BLaER1 (cell line): ENCODE measurements around the gene RRP7A.
A peak's percentile ranks its signal among the peaks of the same experiment; 100 is the strongest.
"Not testable (repeated sequence)": the region's sequence is repeated elsewhere in the genome, so short reads cannot be mapped to it uniquely, and the experiment has no call there.

Source experiments
- H3K27ac ChIP-seq: shearing (Covaris generic); formaldehyde crosslinking; 2 replicates; pipeline ENCODE4 v1.8.1; 2022
- H3K27me3 ChIP-seq: shearing (Covaris generic); formaldehyde crosslinking; 2 replicates; pipeline ENCODE4 v1.8.1; 2022
- H3K36me3 ChIP-seq: shearing (Covaris generic); formaldehyde crosslinking; 2 replicates; pipeline ENCODE4 v1.8.1; 2022
- H3K4me1 ChIP-seq: shearing (Covaris generic); formaldehyde crosslinking; 2 replicates; pipeline ENCODE4 v1.8.1; 2022
- H3K4me2 ChIP-seq: shearing (Covaris generic); formaldehyde crosslinking; 2 replicates; pipeline ENCODE4 v1.8.1; 2022
- H3K4me3 ChIP-seq: shearing (Covaris generic); formaldehyde crosslinking; 2 replicates; pipeline ENCODE4 v1.8.1; 2022
- H3K9ac ChIP-seq: shearing (Covaris generic); formaldehyde crosslinking; 2 replicates; pipeline ENCODE4 v1.8.1; 2022
- H3K9me3 ChIP-seq: shearing (Covaris generic); formaldehyde crosslinking; 2 replicates; pipeline ENCODE4 v1.8.1; 2022
- H4K20me1 ChIP-seq: shearing (Covaris generic); formaldehyde crosslinking; 2 replicates; pipeline ENCODE4 v1.8.1; 2022
- Cebpa-rat ChIP-seq: shearing (Covaris generic); IDR thresholded peaks from 2 replicates; pipeline ENCODE4 v1.8.1; 2022

Gene RRP7A

DNA sequence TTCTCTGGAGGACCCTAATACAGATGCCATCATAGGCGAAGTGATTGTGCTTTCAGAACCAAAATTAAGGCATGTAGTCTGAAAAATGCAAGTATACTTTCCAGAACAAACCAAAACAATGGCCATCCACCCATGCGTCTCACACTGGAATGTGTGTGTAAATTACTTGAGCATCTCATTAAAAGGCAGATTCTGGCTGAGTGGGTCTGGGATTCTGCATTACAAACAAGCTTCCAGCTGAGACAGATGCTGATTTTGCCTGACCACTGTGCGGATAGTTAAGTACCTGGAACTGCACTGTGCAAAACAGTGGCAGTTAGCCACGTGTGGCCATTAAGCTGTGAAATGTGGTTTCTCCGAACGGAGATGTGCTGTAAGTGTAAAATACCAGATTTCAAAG, 26.2 kb downstream of the RRP7A start:
- Histone ChIP-seq H3K9me3 (no peaks in the 10 kb centered on the region), H3K27ac (no peak overlapping the region), H3K36me3 (no peaks in the 10 kb centered on the region), H3K4me3 (no peak overlapping the region), H4K20me1 (no peaks in the 10 kb centered on the region), H3K4me2 (no peak overlapping the region), H3K4me1 (peaks cover 6% of the 10 kb centered on the region; the same call in 1 of the 2 replicates), H3K27me3 (no peaks in the 10 kb centered on the region), H3K9ac (no peak overlapping the region)
- no peak for TF ChIP-seq Cebpa-rat

DNA sequence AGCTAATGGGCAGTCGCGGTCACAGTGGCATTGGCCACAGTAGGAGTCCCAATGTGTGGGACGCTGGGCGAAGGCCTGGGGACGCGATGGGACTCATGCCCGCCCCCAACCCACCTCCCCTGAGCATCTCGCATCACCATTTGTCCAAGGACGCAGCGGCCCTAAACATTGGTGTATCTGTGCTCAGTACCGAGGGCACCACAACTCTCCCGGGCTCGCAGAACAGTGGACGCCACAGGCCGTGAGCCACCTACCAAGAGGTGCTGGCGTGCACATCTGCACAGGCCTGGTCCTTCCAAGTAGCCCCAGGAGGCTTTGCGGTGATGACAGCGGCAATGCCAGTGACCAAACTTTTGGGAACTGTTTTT, 27.3 kb downstream of the RRP7A start:
- Histone ChIP-seq H3K4me2 (no peak overlapping the region), H3K4me3 (no peak overlapping the region)
- no peak for TF ChIP-seq Cebpa-rat

DNA sequence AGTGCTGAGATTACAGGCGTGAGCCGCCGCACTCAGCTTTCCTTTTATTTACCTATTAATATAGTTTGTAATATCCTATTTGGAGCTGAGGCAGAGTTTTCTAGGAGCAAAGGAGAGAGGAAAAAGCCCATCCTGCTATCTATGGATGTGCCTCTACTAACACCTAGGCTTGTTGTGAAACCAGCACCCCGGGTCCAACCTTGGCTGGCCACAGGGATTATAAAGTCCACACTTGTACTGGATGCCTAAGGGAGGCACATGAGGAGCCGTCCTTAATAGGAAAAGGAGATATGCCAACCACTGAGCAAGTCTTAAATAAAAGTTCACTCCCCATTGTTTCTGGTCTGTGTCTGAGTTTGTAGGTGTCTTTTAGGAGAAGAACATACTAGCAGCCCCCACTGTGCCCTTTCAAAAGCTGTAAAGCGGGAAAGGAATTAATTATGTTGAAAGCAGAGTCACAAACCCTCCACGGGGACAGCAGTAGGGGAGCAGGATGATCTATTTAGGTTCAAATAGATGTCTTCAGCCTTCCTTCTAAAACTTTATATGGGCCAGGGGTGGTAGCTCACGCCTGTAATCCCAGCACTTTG, 29.3 kb downstream of the RRP7A start:
- H3K9me3 ChIP-seq: no peaks in the 10 kb centered on the region
- TF ChIP-seq Cebpa-rat: no peak
- H3K27ac ChIP-seq: no peak overlapping the region
- no peaks in the 10 kb centered on the region for H3K36me3 ChIP-seq
- H3K4me1 ChIP-seq: no peaks in the 10 kb centered on the region; the same call in 1 of the 2 replicates
- H3K27me3 ChIP-seq: no peaks in the 10 kb centered on the region
- H3K4me3 ChIP-seq: no peak overlapping the region
- no peaks in the 10 kb centered on the region for H4K20me1 ChIP-seq
- H3K9ac ChIP-seq: no peak overlapping the region
- no peak overlapping the region for H3K4me2 ChIP-seq

More for the DNA sequence above, 27.3 kb downstream of the RRP7A start:
- peaks cover 6% of the 10 kb centered on the region; the same call in 1 of the 2 replicates for H3K4me1 ChIP-seq
- no peaks in the 10 kb centered on the region for H3K36me3 ChIP-seq
- H3K27me3 ChIP-seq: no peaks in the 10 kb centered on the region
- H4K20me1 ChIP-seq: no peaks in the 10 kb centered on the region
- H3K9ac ChIP-seq: no peak overlapping the region
- H3K9me3 ChIP-seq: no peaks in the 10 kb centered on the region
- no peak overlapping the region for H3K27ac ChIP-seq

DNA sequence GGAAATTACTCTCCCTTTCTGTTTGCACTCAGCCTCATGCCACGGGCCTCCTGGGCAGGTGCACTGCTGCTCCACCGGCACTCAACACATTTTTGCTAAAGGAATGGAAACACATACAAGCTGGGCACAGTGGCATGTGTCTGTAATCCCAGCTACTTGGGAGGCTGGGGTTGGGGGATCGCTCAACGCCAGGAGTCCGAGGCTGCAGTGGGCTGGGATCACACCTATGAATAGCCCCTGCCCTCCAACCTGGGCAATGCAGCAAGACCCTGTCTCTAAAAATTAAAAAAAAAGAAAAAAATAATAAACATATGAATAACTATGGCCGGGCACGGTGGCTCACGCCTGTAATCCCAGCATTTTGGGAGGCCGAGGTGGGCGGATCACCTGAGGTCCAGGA, 30.6 kb downstream of the RRP7A start:
- Histone ChIP-seq H3K27me3 (no peaks in the 10 kb centered on the region), H3K4me3 (no peak overlapping the region), H3K9me3 (no peaks in the 10 kb centered on the region), H3K36me3 (no peaks in the 10 kb centered on the region), H3K27ac (no peak overlapping the region), H4K20me1 (no peaks in the 10 kb centered on the region), H3K9ac (no peak overlapping the region), H3K4me2 (no peak overlapping the region), H3K4me1 (0 out of 2 replicates have a peak, but pooled peaks cover 6% of the 10 kb centered on the region)
- TF ChIP-seq Cebpa-rat: no peak

DNA sequence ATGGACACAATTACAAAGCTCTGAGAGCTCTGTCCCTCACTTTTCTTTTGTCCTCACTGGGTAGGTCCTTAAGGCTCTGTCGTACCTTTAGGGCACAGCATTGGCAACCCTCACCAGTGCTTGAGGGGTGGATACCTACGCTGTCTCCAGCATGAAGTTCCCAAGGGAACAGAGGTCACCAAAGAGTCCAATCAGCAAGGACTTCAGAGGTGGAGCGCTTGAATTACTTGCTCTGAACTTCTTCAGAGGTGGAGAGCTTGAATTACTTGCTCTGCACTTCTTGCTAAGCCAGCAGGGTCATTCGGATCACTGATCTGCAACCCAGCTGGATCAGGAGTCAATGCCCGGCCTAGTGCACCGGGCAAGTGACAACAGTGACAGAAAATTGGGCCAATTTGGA, 35.1 kb downstream of the RRP7A start:
- Histone ChIP-seq H3K27me3 (no peaks in the 10 kb centered on the region), H3K4me2 (no peak overlapping the region), H3K4me3 (no peak overlapping the region), H3K9me3 (no peaks in the 10 kb centered on the region), H3K9ac (no peak overlapping the region), H3K4me1 (peaks cover 30% of the 10 kb centered on the region), H3K36me3 (no peaks in the 10 kb centered on the region), H4K20me1 (no peaks in the 10 kb centered on the region), H3K27ac (no peak overlapping the region)
- TF ChIP-seq Cebpa-rat: no peak

DNA sequence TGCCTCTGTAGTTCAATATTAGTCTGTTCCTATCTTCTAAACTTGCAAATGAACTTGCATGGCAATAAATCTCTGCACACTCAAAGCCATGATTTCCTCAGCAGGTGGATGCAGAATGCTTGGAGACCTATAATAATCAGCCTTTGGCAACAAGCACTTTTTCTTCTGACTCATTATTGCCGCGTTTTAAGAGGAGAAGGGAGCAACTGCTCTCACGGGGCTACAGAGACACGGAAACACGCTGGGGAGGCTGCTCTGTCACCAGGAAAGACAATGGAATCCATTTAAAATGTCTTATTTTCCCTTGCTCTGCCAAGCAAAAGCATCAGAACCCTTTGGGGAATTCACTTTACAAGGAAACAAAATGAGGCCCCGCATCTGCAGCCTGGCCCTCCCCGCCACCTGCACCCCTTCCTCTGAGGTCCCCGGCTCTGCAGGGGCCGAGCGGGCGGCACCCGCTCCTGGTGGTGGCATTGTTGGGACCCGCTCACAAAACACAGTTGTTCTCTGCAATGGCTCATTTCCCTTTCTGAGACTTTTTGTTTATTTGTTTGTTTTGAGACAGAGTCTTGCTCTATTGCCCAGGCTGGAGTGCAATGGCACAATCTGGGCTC, 35.9 kb downstream of the RRP7A start:
- not testable (repeated sequence) for H3K27me3 ChIP-seq, H3K27ac ChIP-seq, H3K9me3 ChIP-seq, H3K4me2 ChIP-seq, H4K20me1 ChIP-seq, H3K9ac ChIP-seq, H3K36me3 ChIP-seq, H3K4me3 ChIP-seq
- peaks cover 38% of the 10 kb centered on the region for H3K4me1 ChIP-seq

DNA sequence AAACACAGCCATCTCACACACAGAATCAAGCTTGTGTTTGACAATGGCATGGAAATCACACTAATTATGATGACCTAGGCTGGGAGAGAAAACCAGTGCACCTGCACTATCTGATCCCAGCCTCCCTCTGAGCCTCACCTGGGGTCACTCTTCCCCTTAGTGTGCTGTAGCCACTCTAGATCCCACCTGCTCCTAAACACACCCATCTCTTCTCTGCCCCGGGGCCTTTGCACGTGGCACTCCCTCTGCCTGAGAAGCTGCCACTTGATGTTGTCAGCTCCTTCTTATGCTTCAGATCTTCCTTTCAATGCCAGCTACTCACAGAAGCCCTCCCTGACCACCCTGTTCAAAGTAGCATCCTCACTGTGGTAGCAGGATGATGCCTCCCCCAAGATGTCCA, 44.5 kb downstream of the RRP7A start:
- Histone ChIP-seq H3K4me1 (peaks cover 41% of the 10 kb centered on the region), H3K4me3 (no peak overlapping the region), H3K9me3 (no peaks in the 10 kb centered on the region), H3K4me2 (no peak overlapping the region), H3K27ac (no peak overlapping the region), H3K27me3 (no peaks in the 10 kb centered on the region), H3K9ac (no peak overlapping the region), H3K36me3 (no peaks in the 10 kb centered on the region), H4K20me1 (no peaks in the 10 kb centered on the region)
- no peak for TF ChIP-seq Cebpa-rat

DNA sequence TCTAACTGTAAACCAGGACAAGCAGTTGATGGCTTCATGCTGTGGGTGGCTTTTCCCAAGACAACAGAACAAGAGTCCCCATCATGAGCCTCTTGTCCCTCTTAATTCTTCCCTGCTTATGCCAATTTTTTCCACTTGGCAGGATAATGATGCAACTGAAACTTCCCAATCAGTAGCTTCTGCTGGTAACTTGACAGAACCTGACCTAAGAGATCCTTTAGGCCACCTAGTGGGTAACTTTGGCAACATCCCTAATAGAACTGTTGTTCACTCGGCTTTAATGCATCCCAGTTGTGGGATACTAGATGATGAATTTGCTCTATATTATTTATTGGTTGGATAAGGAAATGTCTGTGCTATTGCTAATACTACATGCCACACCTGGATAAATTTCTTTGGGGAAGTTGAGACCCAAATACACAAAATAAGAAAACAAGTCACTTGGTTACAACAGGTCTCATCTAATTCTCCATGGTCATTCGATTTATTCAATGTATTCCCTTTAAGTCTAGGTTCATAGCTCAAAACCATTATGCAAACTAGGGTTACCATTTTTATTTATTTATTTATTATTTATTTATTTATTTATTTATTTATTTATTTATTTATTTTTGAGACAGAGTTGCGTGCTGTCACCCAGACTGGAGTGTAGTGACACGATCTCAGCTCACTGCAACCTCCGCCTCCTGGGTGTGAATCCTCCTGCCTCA, 46.0 kb downstream of the RRP7A start:
- peak overlapping the region; percentile 48 for H3K4me2 ChIP-seq
- peak overlapping the region; percentile 7; the same call in 1 of the 2 replicates for H3K27ac ChIP-seq
- H3K9me3 ChIP-seq: no peaks in the 10 kb centered on the region
- H4K20me1 ChIP-seq: no peaks in the 10 kb centered on the region
- TF ChIP-seq Cebpa-rat: no peak
- no peaks in the 10 kb centered on the region for H3K36me3 ChIP-seq
- H3K4me3 ChIP-seq: no peak overlapping the region
- H3K9ac ChIP-seq: no peak overlapping the region
- no peaks in the 10 kb centered on the region for H3K27me3 ChIP-seq
- peaks cover 26% of the 10 kb centered on the region for H3K4me1 ChIP-seq

DNA sequence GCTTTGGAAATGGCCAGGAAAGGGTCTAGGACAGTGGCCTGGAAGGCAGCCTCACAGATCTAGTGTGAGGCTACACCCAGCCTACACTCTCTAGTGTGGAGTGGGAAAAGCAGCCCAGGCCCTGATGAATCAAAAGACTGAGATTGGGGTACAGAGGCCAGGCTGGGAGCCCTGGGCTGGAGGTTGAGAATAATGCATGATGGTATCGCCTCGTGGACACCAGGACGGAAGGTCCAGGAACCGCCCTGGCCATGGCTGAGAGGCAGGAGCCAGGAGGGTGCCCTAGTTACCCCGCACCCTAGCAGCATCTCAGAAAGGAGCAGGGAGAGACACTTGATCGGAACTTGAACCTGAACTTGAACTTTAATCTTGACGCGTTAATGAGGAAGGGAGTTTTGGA, 46.9 kb downstream of the RRP7A start:
- no peaks in the 10 kb centered on the region for H4K20me1 ChIP-seq
- no peak overlapping the region for H3K9ac ChIP-seq
- H3K4me3 ChIP-seq: no peak overlapping the region
- H3K36me3 ChIP-seq: no peaks in the 10 kb centered on the region
- peaks cover 18% of the 10 kb centered on the region for H3K4me1 ChIP-seq
- H3K9me3 ChIP-seq: no peaks in the 10 kb centered on the region
- TF ChIP-seq Cebpa-rat: no peak
- H3K27me3 ChIP-seq: no peaks in the 10 kb centered on the region
- peak overlapping the region; percentile 7; the same call in 1 of the 2 replicates for H3K27ac ChIP-seq
- H3K4me2 ChIP-seq: peak overlapping the region; percentile 48

DNA sequence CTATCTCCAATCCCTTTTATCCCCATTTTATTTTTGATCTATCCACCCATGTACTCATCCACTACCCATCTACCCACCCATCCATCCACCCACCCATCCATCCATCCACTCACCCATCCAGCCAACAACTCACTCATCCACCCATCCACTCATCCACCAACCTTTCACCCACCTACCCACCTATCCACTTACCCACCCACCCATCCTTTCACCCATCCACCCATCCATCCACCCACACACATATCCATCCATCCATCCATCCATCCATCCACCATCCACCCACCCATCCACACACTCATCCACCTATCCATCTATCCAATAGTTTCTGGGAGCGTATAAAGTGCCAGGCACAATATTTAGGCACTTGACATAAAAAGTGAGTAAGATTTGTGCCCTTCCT, 48.2 kb downstream of the RRP7A start:
- H3K4me2 ChIP-seq: no peak overlapping the region
- H3K4me1 ChIP-seq: peaks cover 18% of the 10 kb centered on the region
- no peaks in the 10 kb centered on the region for H3K9me3 ChIP-seq
- no peaks in the 10 kb centered on the region for H3K36me3 ChIP-seq
- no peaks in the 10 kb centered on the region for H3K27me3 ChIP-seq
- no peak overlapping the region for H3K9ac ChIP-seq
- TF ChIP-seq Cebpa-rat: no peak
- no peak overlapping the region for H3K4me3 ChIP-seq
- H3K27ac ChIP-seq: no peak overlapping the region
- H4K20me1 ChIP-seq: no peaks in the 10 kb centered on the region
